Stromal cell of bone marrow (primary cell): ENCODE data around the gene FOXJ2.
"Not testable (repeated sequence)": the region's sequence is repeated elsewhere in the genome, so short reads cannot be mapped to it uniquely, and the experiment has no call there.

Experiments used
- DNase-seq: peaks from one replicate; pipeline ENCODE4 v3.0.0-alpha.2; 2012; ENCODE audit warnings: low read depth

FOXJ2 gene

DNA sequence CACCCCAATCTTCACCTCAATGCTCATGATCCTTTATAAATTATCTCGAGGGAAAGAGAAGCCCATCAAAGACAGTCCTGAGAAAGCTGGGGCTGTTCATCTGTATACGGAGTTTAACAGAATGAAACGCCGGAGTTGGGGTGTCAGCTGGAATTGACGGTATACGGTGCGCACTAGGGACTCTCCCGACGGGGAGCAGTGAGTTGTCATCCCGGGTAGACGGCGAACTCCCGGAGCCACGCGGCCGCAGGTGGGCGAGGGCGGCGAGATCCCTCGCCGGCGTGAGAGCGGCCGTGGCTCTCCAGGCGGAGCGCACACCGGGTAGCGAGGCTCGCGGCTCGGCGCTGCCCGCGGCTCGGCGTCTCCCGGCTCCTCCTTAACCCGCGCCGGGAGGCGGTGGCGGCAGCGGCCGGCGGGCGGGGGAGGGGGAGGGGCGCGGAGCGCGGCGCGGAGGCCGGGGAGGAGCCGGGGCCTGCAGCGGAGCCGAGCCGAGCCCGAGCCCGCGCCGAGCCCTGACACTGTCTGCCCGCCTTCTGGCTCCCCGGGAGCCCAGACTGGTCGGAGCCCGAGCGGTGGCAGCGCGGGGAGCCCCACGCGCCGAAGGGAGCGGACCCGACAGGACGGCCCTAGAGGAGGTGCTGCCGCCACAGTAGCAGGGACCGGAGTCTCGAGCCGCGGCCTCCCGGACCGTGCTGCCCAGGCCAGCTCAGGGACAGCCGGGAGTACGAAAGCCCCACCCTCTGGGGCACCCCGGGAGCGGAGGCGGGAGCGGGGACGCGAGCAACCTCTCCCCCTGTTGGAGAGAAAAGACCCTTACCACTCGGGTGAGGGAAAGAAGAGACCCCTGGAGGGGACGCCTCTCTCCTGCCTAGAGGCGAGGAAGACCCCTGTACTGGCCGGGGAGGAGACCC lies at the start of gene FOXJ2:
FOXJ2 (plus strand) TSS at position 475 of the 911 bp plus-strand sequence. CDS start 7,117 bp downstream, outside the sequence.
- peak; percentile 51 for DNase-seq

DNA sequence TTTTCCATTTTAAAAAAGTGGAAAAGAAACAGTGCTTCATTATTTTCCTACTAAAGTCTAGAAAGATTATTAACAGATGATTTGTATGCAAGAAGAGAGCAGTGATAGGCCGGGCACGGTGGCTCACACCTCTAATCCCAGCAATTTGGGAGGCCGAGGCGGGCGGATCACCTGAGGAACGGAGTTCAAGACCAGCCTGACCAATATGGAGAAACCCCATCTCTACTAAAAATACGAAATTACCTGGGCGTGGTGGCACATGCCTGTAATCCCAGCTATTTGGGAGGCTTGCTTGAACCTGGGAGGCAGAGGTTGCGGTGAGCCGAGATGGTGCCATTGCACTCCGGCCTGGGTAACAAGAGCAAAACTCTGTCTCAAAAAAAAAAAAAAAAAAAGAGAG lies 49.5 kb upstream of the FOXJ2 start:
- DNase-seq = not testable (repeated sequence)

DNA sequence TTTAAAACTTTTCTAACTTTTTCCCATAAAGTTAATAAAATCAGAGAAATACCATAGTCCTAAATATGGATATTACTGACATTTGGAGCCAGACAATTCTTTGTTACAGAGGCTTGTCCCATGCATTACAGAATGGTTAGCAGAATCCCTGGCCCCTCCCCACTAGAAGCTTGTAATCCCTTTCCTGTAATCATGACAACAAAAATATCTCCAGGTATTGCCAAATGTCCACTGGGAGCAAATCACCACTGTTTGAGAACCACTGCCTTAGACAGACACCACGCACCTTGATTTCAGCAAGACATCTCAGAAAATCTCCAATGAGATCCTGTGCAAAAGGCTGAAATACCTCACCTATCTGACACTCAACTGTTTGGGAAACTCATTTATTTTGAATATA lies 49.1 kb upstream of the FOXJ2 start:
- DNase-seq = not testable (repeated sequence)

DNA sequence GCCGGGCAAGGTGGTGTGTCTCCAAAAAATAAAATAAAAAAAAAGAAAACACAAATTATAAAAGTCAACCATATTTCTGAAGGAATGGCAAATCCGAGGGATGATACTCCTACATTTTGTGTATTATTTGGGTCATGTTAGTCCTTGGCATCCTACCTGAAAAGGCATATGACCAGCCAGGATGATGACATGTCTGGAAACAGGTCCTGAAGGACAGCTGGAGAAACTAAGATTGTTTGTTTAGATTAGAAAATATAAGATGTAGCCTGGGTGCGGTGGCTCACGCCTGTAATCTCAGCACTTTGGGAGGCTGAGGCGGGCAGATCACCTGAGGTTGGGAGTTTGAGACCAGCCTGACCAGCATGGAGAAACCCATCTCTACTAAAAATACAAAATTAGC lies 47.6 kb upstream of the FOXJ2 start:
- DNase-seq = no peak

DNA sequence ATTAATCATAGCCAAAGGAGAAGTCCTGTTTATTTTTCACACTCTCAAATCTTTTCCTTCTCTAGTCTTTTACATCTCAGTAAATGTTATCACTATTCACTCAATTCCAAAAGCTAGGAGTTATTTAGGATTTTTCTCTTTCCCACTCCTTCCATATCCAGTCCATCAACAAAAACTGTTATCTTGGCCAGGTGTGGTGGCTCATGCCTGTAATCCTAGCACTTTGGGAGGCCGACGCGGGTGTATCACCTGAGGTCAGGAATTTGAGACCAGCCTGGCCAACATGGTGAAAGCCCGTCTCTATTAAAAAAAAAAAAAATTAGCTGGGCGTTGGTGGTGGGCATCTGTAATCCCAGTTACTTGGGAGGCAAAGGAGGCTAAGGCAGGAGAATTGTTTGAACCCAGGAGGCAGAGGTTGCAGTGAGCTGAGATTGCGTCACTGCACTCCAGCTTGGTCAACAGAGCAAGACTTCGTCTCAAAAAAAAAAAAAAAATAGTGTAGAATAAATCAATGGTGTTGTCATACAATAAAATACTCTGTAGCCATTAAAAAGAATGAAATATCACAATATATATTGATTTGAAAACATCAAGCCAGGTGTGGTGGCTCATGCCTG lies 46.6 kb upstream of the FOXJ2 start:
- DNase-seq = no peak

DNA sequence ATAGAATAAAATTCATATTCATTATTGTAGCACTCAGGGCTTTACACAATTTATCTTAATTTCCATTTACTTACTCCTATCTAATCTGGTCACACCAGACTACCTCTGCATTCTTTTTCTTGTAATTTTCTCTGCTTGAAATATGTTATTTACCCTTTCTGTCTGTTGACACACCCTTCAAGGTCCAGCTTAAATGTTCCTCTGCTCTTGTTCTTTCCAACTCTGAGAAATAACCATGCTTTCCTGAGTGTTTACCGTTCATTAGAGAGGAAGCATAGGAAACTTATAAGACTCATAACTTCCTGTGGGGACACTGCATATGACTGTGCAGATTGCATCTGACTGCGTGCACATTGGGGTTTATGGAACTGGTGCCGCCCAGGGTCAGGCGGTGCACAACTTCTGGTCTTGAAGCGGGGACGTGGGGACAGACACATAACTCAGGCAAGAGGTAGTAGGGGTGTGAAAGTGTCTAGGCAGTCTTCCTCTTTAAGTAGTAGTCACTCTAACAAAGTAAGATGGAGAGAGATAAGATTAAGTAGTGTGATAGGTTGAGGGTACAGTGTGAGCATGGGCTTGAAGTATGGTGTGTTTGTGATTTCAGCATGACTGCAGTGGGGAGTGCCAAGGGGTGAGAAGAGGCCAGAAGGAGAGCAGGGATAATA lies 42.6 kb upstream of the FOXJ2 start:
- no peak for DNase-seq

DNA sequence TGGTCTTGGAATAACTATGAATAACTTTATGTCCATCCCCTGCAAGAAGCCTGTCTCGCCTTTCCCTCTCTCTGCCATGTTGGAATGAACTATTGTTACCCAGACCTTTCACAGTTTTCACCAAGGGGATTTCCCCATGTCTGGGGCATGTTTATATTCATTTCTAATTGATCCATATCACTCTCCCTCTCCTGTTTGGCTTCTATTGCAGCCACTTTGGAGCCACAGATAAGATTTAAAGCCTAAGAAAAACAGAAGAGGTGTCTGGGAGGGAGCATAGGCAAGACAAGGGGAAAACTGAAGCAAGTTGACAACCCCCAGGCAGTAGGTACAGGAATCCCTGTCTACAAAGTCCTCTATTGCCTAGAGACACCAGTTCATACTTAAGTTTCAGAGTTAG lies 41.0 kb upstream of the FOXJ2 start:
- no peak for DNase-seq

DNA sequence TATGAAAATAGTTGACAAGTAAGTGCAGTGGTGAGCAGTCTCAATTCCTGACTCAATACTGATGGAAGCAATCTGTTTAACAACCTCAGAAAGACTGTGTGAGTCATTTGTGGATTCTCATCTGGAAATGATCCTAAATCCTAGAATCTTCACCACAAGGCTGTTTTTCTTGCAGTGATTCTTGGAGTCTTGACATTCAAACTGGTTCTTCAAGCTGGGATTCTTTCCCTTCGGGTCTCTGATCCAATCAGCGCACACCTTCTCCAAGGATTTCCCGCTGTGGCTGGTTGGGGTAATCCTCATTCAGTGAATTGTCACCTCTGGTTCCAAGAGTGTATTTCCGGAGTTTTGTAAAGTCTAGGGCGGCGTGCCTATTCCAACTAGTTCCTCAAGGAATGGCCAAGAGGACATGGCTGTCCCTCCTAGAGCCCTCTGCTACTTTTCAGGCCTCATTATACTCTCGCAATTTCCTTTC lies 37.7 kb upstream of the FOXJ2 start:
- peak; percentile 96 for DNase-seq

DNA sequence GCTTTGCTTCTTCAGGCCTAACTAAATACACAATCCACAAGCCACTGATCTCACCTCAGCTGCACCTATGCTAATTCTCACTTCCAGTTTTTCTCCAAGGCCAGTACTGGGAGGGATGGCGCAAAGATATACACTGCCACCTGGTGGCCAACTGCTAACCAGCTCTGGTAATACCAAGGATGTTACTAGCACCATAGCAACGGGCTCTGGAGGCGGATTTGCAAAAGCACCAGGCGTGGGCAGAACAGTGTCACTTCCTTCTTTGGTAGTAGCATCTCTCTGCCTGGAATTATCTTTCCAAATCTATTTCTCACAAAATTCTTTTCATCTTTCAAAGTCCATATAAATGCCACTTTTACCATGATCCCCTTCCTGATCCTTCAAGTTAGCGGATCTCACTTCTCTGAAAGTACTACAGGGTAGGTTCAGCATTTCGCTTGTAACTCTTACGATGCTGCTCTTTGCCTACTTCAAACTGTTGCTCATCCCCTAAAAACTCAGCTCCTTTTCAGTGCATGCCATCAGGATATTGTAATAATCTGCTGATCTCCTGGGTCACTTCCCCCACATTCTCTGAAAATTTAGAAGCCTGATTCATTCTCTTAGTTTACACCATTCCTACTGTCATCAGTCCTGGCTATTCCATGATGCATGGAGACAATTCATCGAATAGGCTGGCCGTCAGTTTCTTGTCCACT lies 37.1 kb upstream of the FOXJ2 start:
- peak; percentile 84 for DNase-seq

DNA sequence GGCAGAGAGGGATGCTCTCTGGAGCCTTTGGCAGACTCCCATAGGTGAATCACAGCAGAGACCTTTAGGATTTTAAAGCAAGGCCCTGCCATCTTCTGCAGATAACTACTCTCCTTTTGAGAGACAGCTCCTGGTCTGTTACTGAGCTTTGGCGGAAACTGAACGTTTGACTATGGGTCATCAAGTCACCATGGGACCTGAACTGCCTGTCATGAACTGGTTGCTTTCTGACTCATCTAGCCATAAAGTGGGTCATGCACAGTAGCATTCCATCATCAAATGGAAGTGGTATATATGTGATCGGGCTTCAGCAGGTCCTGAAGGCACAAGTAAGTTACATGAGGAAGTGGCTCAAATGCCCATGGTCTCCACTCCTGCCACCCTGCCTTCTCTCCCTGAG lies 31.7 kb upstream of the FOXJ2 start:
- not testable (repeated sequence) for DNase-seq

DNA sequence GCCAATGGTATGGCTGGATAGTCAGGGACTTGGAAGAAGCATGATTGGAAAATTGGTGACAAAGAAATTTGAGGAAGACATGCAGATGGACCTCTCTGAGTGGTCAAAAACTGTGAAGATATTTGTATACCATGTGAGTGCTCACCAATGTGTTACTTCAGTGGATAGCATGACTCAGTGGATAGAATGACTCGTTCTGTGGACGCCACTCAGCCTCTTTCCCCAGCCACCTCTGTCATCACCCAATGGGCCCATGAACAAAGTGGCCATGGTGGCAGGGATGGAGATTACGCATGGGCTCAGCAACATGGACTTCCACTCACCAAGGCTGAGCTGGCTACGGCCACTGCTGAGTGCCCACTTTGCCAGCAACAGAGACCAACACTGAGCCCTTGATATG lies 31.0 kb upstream of the FOXJ2 start:
- not testable (repeated sequence) for DNase-seq

DNA sequence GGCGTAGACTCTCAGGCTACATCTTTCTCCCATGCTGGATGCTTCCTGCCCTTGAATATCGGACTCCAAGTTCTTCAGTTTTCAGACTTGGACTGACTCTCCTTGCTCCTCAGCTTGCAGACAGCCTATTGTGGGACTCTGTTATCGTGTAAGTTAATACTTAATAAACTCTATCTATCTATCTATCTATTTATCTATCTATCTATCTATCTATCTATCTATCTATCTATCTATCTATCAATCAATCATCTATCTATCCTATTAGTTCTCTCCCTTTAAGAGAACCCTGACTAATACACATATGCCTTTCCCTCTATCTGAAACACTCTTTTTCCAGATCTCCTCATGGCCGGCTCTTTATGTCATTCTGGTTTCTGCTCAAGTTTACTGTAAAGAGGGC lies 27.6 kb upstream of the FOXJ2 start:
- DNase-seq = not testable (repeated sequence)

DNA sequence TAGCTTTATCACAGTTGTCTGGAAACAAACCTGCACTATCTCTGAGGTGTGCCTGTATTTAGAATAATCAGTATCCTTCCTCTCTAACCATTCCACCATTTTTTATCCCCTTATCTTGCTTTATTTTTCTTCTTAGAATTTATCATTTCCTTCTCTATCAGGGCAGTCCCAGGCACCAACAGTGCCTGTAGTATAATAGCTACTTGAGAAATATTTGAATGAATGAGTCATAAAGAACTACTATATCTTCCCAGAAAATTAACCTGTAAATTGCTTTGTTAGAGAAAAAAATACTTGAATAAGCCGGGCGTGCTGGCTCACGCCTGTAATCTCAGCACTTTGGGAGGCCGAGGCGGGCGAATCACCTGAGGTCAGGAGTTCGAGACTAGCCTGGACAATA lies 21.2 kb upstream of the FOXJ2 start:
- no peak for DNase-seq

DNA sequence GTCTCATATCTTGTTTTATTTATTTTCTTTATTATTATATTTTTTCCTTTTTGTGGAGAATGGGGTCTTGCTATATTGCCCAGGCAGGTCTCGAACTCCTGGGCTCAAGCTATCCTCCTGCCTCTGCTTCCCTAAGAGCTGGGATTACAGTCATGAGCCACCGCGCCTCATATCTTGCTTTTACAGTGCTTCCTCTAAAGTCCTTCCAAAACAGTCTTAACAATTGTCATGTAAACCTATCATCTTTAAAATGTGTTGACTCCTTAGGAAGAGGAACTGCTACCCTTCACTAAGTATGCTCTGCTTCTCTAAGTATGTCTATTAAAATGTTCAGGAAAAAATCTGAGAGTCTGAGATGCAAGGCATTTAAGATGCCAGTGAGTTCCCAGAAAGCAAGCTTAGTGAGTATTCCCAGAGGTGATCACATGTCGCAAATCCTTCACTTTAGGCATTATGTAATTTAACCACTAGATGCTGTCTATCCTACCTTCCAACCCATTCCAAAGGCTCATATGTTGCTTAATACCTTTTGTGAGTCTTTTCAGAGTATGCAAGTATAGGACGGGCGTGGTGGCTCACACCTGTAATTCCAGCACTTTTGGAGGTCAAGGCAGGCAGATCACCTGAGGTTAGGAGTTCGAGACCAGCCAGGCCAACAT lies 19.7 kb upstream of the FOXJ2 start:
- no peak for DNase-seq

DNA sequence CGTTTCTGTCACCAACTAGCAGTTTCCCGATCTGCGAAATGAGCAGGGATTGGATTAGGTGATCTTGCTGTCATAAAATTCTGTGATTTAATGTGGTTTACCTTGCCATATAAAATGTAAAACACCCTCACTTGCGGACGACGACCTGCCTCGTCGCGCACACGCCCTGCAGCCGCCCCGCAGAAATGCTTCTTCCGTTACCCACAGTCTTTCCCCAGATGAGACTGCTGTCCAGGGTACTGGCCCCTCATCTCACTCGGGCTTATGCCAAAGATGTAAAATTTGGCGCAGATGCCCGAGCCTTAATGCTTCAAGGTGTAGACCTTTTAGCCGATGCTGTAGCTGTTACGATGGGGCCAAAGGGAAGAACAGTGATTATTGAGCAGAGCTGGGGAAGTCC lies 17.7 kb upstream of the FOXJ2 start:
- no peak for DNase-seq

DNA sequence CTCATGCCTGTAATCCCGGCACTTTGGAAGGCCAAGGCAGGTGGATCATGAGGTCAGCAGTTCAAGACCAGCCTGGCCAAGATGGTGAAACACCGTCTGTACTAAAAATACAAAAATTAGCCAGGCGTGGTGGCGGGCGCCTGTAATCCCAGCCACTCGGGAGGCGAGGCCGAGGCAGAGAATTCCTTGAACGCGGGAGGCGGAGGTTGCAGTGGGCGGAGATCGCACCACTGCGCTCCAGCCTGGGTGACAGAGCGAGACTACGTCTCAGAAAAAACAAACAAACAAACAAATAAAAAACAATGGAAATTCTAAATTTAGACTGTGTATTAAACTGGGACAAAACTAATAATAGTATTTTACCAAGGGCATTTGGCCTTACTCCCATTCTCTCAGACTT lies 14.3 kb upstream of the FOXJ2 start:
- DNase-seq = not testable (repeated sequence)

DNA sequence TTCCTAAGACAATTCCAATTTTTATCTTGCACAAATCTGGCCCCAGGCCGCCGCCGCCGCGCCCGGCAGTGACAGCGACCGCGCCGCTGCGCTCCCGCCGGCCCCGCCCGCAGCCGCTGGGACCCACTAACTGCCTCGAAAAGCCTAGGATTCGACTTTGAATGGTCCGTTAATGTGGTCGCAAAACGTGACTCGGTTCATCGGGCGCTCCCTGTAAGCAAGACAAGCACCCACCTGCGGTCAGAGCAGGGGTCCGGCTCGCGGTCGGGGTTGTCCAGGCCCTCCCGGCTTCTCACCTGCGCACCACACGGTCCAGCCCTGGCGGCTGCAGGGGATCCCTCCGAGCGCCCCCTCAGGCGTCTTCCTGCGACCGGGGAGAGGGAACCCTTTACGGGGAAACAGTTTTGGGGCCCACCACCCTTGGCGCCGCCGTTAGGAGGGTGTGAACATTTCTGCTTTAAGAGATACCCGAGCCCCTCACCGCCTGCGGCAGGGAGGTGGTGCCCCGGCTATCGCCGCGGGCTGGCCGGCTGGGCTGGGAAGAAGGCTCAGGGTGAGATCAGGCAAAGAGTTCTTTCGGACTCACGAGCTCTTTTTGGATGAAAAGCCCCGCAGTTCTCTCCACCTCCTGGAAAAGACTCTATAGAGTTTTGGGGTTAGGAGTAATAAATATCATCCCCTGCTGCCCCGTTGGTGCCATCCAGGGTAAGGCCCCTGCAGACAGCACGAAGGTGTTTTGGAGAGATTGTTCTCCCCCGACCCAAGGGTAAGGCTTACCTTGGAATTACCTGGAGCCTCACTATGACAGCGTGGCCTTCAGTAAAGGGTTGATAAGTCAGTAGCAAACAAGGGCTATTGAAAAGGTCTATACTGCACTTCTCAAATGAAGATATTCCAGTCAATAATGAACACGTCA lies 13.6 kb upstream of the FOXJ2 start:
- no peak for DNase-seq

DNA sequence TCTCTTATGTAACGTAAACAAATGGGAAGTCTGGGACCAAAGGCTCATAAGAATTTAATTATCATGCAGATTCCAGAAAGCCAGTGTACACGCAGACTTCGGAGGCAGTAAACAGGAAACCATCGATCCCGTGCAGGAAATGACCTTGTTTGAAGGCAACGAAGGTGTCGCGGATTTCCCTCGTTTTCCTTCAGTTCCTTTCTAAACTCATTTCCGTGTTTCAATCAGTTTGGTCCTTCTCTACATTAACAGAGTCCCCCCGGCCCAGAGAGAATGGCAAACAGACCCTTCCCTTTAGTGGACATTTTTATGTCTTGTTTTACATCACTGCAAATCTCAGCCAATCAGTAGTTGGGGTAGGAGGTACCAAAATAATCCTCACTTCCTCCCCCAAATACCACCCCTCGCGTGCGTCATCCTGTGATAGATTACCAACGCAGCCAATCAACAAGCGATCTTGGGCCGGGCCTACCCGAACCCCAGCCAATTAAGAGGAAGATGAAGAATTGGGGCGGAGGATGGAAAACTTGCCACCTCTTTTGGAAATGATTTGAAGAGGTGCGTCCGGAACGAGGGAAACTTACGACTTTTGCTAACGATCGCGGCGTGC lies 6.1 kb upstream of the FOXJ2 start:
- DNase-seq = peak; percentile 99

DNA sequence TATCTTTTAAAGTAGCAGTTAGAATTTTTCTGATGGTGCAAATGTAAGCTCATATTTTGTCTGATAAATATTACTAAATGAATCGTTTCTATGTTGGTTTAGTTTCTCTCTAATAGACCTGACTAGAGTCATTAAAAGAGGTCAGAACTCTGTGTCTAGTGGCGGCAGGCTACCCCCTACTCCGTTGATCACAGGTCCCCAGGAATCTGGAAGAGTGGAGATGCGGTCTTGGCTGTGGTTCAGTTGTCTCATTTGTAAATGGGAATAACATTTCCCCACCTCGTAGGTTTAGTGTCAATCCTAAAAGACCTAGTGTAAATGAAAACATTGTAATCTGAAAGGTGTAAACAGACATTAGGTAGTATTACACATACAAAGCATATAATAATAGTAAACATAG lies 4.7 kb upstream of the FOXJ2 start:
- no peak for DNase-seq

DNA sequence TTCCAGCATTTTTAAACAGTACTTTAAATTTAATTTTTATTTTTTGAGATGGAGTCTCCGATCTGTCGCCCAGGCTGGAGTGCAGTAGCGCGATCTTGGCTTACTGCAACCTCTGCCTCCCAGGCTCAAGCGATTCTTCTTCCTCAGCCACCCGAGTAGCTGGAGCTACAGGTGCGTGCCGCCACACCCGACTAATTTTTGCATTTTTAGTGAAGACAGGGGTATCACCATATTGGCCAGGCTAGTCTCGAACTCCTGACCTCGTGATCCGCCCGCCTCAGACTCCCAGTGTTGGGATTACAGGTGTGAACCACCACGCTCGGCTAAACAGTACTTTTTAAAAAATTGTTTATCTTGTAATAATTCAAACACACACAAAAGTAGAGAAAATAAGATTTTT lies 4.2 kb upstream of the FOXJ2 start:
- no peak for DNase-seq
